Hematopoietic multipotent progenitor cell treated with erythropoietin and hydrocortisone succinate and interleukin-3 and kit ligand, for 17 days (in vitro differentiated cells): ENCODE measurements around the gene ZNF805.
"Not testable (repeated sequence)": the region's sequence is repeated elsewhere in the genome, so short reads cannot be mapped to it uniquely, and the experiment has no call there.

ENCODE experiments used
- DNase-seq: peaks from one replicate; pipeline ENCODE4 v3.0.0-alpha.2; 2015; ENCODE audit warnings: low spot score

The ZNF805 gene

GRCh38 chr19:57240311-57241090, at the start of gene ZNF805:
Gene ZNF805, plus strand, starts transcription at chr19:57240632. Its CDS starts 260 bp downstream, at chr19:57240892.
- peak; percentile 94 for DNase-seq

- DNase-seq = peak; percentile 77
These were observed 49.0 kb upstream of the ZNF805 start, which contains the start of gene ZNF264 for GRCh38 chr19:57191141-57192076. Gene ZNF264, plus strand, starts transcription at chr19:57191500. Its CDS starts 414 bp downstream, at chr19:57191914.

GRCh38 chr19:57192077-57192420, 48.4 kb upstream of the ZNF805 start:
- DNase-seq = no peak

GRCh38 chr19:57192993-57193392, 47.4 kb upstream of the ZNF805 start:
- no peak for DNase-seq

- DNase-seq = not testable (repeated sequence)
These were observed 42.6 kb upstream of the ZNF805 start for GRCh38 chr19:57197874-57198273.

GRCh38 chr19:57202160-57202559, 38.3 kb upstream of the ZNF805 start:
- no peak for DNase-seq

- DNase-seq = no peak
These were observed 30.1 kb upstream of the ZNF805 start for GRCh38 chr19:57210381-57210780.

GRCh38 chr19:57212109-57212508, 28.3 kb upstream of the ZNF805 start:
- DNase-seq = no peak

- no peak for DNase-seq
These were observed 12.9 kb upstream of the ZNF805 start for GRCh38 chr19:57227502-57227901.

- no peak for DNase-seq
These were observed 8.7 kb upstream of the ZNF805 start for GRCh38 chr19:57231686-57232085.

- no peak for DNase-seq
These were observed 7.2 kb upstream of the ZNF805 start for GRCh38 chr19:57233207-57233606.

GRCh38 chr19:57239982-57240310, 486 bp upstream of the ZNF805 start:
- DNase-seq = no peak

GRCh38 chr19:57241176-57241575, 744 bp downstream of the ZNF805 start:
- DNase-seq = no peak

GRCh38 chr19:57242821-57243220, 2.4 kb downstream of the ZNF805 start:
- DNase-seq = no peak

- no peak for DNase-seq
These were observed 4.1 kb downstream of the ZNF805 start for GRCh38 chr19:57244513-57244912.

GRCh38 chr19:57245066-57245465, 4.6 kb downstream of the ZNF805 start:
- no peak for DNase-seq

- DNase-seq = no peak
These were observed 5.5 kb downstream of the ZNF805 start for GRCh38 chr19:57245959-57246358.

GRCh38 chr19:57248646-57249045, 8.2 kb downstream of the ZNF805 start:
- DNase-seq = no peak

- no peak for DNase-seq
These were observed 8.9 kb downstream of the ZNF805 start for GRCh38 chr19:57249329-57249728.

GRCh38 chr19:57253767-57254166, 13.3 kb downstream of the ZNF805 start:
- not testable (repeated sequence) for DNase-seq

GRCh38 chr19:57262044-57262443, 21.6 kb downstream of the ZNF805 start:
- no peak for DNase-seq

- DNase-seq = peak; percentile 19
These were observed 22.9 kb downstream of the ZNF805 start for GRCh38 chr19:57263244-57263741.

GRCh38 chr19:57267291-57267690, 26.9 kb downstream of the ZNF805 start:
- no peak for DNase-seq
